Astrocyte of the spinal cord (primary cell): ENCODE results near the gene UPK2.

Experiments used
- DNase-seq: peaks from one replicate; pipeline ENCODE4 v3.0.0; 2011; ENCODE audit warnings: low read depth, low spot score
- H3K4me3 ChIP-seq: 2 replicates; pipeline ENCODE4 v1.5.1; 2011; ENCODE audit warnings: low read depth, mild to moderate bottlenecking, low read length, moderate library complexity
- in situ Hi-C: cut with HindIII; loops from 2 replicates; pipeline ENCODE4 v1.10.0; 2017; ENCODE audit warnings: low sequenced_read_pairs
- TF ChIP-seq, protein P1 (sequence below): IDR thresholded peaks from 2 replicates; pipeline ENCODE4 v1.5.1; 2012; ENCODE audit warnings: low read depth, mild to moderate bottlenecking, low read length, inconsistent platforms

UPK2 gene

DNA sequence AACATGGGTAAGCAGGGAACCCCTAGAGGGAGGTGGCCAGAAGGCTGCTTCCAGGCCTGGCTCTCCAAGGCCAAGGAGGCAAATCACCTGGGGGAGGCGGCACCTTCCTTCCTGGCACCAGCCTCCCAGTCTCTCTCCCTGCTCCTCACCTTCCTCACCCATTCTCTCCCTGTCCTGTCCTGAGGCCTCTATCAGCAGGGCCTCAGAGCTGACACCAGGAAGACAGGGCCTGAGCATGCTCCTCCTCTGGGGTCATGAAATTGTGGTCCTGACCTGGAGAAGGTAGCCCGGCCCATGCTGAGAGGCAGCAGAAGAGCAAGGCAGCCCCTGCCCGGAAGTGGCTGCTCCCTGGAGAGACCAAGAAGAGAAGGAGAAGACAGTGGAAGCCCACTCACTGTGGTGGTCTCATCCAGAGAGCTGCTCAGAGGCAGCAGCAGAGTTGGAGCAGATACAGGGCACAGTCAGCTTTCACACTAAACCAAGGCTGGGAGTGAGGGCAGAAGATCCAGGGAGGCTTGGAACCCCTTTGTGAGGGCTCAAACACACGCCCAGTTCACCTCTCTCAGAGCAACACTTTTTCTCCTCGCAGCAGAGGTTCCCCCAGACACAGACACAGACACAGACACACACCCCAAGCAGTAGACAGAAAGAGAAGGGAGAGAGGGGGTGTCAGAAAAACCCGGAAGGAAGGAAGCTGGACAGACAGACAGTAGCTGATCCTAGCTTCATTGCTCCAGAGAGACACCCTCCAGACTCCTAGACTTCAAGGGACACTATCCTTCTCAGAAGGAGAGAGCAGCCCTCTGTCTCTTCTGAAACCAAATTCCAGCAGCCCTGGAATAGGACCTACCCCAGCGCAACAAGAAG, 32.1 kb upstream of the UPK2 start:
- H3K4me3 ChIP-seq, result peak overlapping the region; percentile 98
- DNase-seq, result no peak
- in situ Hi-C loops, result no loop called here
- TF ChIP-seq, protein P1, sequence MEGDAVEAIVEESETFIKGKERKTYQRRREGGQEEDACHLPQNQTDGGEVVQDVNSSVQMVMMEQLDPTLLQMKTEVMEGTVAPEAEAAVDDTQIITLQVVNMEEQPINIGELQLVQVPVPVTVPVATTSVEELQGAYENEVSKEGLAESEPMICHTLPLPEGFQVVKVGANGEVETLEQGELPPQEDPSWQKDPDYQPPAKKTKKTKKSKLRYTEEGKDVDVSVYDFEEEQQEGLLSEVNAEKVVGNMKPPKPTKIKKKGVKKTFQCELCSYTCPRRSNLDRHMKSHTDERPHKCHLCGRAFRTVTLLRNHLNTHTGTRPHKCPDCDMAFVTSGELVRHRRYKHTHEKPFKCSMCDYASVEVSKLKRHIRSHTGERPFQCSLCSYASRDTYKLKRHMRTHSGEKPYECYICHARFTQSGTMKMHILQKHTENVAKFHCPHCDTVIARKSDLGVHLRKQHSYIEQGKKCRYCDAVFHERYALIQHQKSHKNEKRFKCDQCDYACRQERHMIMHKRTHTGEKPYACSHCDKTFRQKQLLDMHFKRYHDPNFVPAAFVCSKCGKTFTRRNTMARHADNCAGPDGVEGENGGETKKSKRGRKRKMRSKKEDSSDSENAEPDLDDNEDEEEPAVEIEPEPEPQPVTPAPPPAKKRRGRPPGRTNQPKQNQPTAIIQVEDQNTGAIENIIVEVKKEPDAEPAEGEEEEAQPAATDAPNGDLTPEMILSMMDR, result no peak

DNA sequence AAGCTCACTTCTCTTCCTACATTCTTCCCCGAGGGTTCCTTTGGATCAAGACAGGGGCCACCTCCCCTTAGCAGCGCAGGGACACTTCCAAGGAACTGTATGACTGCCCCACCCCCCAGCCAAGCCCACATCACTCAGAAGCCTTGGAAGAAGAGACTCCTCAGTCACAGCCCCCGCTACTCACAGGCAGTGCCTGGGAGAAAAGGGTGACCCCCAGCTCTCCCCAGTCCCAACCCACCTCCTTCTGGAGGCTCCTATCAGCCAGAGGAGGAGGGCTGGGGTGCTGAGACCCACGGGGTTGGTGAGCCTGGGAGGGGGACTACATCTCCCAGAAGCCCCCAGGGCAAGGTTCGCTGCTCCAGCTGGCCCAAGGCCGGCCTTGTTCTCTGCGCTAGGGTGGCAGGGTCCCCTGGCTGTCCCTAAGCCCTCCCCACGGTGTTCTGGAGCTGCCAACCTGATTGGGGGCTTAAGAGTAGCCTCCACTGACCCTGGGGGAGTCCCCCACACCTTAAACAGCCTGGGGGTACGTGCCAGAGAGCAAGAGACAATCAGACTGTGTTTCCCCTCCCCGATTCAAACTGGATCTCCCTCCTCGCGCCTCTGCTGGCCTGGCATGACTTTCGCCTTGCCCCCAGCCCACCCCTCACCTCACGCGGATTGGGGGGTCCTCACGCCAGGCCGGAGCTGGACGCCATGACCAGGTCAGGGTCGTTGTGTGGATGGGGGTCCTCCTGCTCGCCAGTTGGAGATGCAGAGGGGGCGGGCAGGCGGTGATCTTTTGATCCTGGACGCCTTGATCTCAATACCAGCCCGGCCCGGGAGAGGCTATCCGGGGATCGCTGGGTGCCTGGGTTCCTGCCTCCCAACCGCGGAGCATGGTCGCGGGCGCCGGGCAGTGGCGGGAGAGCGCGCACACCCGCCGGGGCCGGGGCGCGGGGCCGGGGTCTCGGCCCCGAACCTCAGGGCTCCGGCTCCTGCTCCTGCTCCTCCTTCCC, 31.2 kb upstream of the UPK2 start:
- TF ChIP-seq, protein P1, result no peak
- DNase-seq, result no peak
- in situ Hi-C loops, result no loop called here
- H3K4me3 ChIP-seq, result peak overlapping the region; percentile 98

DNA sequence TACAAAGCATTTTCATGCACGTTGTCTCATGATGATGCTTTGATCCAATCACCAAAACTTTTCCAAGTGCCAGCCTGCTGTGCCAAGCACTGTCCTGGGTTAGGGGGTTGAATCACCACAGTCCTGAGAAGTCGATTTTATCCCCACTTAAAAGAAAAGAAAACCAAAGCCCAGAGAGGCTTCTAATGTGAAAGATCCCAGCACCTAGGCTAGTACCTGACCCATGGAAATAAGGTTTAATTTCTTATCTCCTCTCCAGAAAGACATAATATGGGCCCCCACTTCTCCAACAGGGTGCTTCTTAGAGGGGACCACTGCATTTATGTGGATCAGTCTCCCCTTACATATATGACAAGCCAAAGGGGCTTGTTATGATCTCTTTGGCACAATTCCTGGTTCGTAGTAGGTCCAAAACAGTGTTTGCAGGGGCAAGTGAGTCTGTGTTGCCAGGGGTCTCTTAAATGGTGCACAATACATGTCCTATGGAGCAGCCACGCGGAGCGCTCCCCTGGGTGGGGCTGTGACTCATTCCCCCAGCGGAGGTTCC, 28.5 kb upstream of the UPK2 start:
- H3K4me3 ChIP-seq, result no peak overlapping the region
- in situ Hi-C loops, result no loop called here
- TF ChIP-seq, protein P1, result no peak
- DNase-seq, result no peak

DNA sequence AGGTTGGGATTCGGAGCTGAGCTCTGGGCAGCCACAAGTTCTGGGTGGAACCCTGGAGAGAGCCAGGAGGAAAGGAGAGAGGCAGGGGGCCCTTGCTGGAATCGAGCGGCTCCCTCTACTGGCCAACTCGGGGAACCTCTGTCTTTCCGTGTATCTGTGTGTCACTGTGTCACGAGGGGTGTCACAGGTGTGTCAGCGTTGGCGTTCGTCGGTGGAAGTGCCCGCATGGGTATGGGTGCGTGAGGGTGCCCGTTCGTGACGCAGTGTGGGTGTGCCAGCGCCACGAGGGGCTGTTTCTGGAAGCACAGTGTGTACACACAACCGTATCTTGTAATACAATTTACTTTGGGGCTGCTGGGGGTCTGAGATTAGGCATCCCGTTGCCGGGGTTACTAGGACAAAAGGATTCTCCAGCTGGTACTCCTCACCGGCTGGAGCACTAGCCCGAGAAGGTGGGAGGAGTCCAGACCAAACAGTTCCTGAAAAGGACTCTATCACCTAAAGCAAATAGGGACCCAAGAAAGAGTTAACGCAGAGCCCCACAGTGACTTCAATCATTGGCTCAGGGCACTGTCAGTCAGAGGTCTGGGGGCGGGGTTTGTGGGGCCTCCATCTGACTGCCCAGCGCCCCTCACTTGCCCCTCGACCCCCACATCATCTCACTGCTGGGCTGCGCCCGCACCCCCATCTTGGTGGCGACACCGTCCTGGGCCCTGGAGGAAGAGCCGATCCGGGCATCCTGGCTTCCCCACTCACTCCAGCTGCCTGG, 27.8 kb upstream of the UPK2 start:
- TF ChIP-seq, protein P1, result peak; percentile 94
- DNase-seq, result peak; percentile 93
- peak overlapping the region; percentile 65 for H3K4me3 ChIP-seq
- in situ Hi-C loops, result no loop called here

DNA sequence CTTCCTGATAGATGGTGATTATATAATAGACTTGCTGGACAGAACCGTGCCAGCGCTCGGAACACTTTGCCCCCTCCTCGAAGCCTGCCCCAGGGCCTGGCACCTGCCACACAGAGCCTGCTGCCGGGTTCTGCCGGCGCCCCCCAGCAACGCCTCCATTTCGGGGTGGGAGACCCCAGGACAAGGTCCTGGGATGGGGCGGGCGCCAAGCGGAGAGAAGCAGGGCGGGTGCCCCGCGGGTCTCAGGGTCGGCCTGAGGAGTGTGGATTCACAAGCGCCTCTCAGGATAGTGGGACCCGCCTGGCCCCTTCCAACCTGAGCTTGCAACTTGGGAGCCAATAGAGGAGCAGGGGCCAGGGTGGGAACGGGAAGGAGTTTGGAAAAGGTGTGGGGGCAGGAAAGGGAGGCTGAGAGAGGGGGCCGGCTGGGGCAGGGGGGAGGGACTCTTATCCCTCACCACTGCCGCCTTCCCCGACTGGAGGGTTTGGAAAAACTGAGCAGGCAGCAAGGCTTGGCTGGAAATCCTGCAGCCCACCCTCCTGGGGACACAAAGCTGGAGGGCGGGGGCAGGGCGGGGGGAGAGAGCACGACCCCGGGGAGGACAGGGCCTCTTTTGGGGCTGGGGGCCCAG, 27.1 kb upstream of the UPK2 start:
- peak; percentile 75 for DNase-seq
- in situ Hi-C loops, result no loop called here

More for the DNA sequence above, 27.1 kb upstream of the UPK2 start:
- peak overlapping the region; percentile 65 for H3K4me3 ChIP-seq
- TF ChIP-seq, protein P1, result no peak
